ENCODE results near the gene TMEM91. TPM values are rescaled to one million over a fixed set of nuclear protein-coding genes. Genes with fewer than 3 reads are reported as not detected.

The TMEM91 gene
- total and polyA plus RNA-seq, 9 of the 15 experiments (the other 6 are each of a cell fraction or from before 2014, with no cell fraction given): 1.2 to 5.2 (median 2.7) TPM

- TF ChIP-seq, protein P1, sequence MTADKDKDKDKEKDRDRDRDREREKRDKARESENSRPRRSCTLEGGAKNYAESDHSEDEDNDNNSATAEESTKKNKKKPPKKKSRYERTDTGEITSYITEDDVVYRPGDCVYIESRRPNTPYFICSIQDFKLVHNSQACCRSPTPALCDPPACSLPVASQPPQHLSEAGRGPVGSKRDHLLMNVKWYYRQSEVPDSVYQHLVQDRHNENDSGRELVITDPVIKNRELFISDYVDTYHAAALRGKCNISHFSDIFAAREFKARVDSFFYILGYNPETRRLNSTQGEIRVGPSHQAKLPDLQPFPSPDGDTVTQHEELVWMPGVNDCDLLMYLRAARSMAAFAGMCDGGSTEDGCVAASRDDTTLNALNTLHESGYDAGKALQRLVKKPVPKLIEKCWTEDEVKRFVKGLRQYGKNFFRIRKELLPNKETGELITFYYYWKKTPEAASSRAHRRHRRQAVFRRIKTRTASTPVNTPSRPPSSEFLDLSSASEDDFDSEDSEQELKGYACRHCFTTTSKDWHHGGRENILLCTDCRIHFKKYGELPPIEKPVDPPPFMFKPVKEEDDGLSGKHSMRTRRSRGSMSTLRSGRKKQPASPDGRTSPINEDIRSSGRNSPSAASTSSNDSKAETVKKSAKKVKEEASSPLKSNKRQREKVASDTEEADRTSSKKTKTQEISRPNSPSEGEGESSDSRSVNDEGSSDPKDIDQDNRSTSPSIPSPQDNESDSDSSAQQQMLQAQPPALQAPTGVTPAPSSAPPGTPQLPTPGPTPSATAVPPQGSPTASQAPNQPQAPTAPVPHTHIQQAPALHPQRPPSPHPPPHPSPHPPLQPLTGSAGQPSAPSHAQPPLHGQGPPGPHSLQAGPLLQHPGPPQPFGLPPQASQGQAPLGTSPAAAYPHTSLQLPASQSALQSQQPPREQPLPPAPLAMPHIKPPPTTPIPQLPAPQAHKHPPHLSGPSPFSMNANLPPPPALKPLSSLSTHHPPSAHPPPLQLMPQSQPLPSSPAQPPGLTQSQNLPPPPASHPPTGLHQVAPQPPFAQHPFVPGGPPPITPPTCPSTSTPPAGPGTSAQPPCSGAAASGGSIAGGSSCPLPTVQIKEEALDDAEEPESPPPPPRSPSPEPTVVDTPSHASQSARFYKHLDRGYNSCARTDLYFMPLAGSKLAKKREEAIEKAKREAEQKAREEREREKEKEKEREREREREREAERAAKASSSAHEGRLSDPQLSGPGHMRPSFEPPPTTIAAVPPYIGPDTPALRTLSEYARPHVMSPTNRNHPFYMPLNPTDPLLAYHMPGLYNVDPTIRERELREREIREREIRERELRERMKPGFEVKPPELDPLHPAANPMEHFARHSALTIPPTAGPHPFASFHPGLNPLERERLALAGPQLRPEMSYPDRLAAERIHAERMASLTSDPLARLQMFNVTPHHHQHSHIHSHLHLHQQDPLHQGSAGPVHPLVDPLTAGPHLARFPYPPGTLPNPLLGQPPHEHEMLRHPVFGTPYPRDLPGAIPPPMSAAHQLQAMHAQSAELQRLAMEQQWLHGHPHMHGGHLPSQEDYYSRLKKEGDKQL (CRISPR knock-in tag; IDR thresholded peaks at IDR 0.05; ENCODE audit: borderline replicate concordance): no peak
- TF ChIP-seq, protein P2, sequence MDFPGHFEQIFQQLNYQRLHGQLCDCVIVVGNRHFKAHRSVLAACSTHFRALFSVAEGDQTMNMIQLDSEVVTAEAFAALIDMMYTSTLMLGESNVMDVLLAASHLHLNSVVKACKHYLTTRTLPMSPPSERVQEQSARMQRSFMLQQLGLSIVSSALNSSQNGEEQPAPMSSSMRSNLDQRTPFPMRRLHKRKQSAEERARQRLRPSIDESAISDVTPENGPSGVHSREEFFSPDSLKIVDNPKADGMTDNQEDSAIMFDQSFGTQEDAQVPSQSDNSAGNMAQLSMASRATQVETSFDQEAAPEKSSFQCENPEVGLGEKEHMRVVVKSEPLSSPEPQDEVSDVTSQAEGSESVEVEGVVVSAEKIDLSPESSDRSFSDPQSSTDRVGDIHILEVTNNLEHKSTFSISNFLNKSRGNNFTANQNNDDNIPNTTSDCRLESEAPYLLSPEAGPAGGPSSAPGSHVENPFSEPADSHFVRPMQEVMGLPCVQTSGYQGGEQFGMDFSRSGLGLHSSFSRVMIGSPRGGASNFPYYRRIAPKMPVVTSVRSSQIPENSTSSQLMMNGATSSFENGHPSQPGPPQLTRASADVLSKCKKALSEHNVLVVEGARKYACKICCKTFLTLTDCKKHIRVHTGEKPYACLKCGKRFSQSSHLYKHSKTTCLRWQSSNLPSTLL (IDR thresholded peaks at IDR 0.05): no peak
- TF ChIP-seq ZNF311 (CRISPR knock-in tag; IDR thresholded peaks at IDR 0.05): no peak
- TF ChIP-seq FOXA1 (IDR thresholded peaks at IDR 0.05; ENCODE audit: borderline replicate concordance): no peak
- TF ChIP-seq ZNF121 (CRISPR knock-in tag; conservative IDR thresholded peaks at IDR 0.05): no peak
- TF ChIP-seq HCFC1 (IDR thresholded peaks at IDR 0.05; ENCODE audit: low read depth, low read length): peak; percentile 48
- TF ChIP-seq IRF2 (CRISPR knock-in tag; IDR thresholded peaks at IDR 0.05): no peak
- peak; percentile 28 to 79; a peak in 3 of 4 replicates for TF ChIP-seq UBTF (IDR thresholded peaks at IDR 0.05; ENCODE audit: borderline replicate concordance in 1 of 2, low read depth in 2 of 2, low read length in 2 of 2)
- no peak for TF ChIP-seq STAG1 (CRISPR knock-in tag; IDR thresholded peaks at IDR 0.05; ENCODE audit: borderline replicate concordance)
- peak; percentile 99 for TF ChIP-seq ZFP36 (IDR thresholded peaks at IDR 0.05; ENCODE audit: low read depth, low read length, partially characterized antibody)
- no peak for TF ChIP-seq MEF2A (IDR thresholded peaks at IDR 0.05; ENCODE audit: control insufficient read depth, low read depth, low read length)
- TF ChIP-seq, protein P3, sequence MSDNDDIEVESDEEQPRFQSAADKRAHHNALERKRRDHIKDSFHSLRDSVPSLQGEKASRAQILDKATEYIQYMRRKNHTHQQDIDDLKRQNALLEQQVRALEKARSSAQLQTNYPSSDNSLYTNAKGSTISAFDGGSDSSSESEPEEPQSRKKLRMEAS (CRISPR knock-in tag; IDR thresholded peaks at IDR 0.05): peak; percentile 76
- 0 out of 2 replicates have a peak, but pooled peaks have one; percentile 20 for TF ChIP-seq NFE2 (IDR thresholded peaks at IDR 0.05; ENCODE audit: low read depth)
- TF ChIP-seq ZNF165 (CRISPR knock-in tag; IDR thresholded peaks at IDR 0.05; ENCODE audit: borderline replicate concordance): no peak
- no peak for TF ChIP-seq ILF3 (IDR thresholded peaks at IDR 0.05; ENCODE audit: borderline replicate concordance)
- no peak for TF ChIP-seq ZNF551 (CRISPR knock-in tag; IDR thresholded peaks at IDR 0.05)
- no peak for TF ChIP-seq MEF2D (tag; conservative IDR thresholded peaks at IDR 0.05; ENCODE audit: low read depth)
- TF ChIP-seq KAT8 (IDR thresholded peaks at IDR 0.05; ENCODE audit: low read depth): no peak
These were observed 23.5 kb upstream of the TMEM91 start (continued) for GRCh38 chr19:41352609-41353465.

Measured in K562 (cell line).